Peyer's patch (tissue), 4 donors: Measurements from ENCODE around the gene RAB6A. TPM values are rescaled to one million over a fixed set of nuclear protein-coding genes. Genes with fewer than 3 reads are reported as not detected.

ENCODE experiments used
- DNase-seq, 3 donors: peaks; one replicate each; pipeline ENCODE4 v3.0.0-alpha.2; 2017 to 2019
- H3K27ac ChIP-seq, 4 donors: fragments of 200-600 bp; sonication (generic); one replicate each; pipeline ENCODE4 v1.5.1; 2016 to 2019
- H3K27me3 ChIP-seq, 2 donors: fragments of 200-600 bp; sonication (generic); one replicate each; pipeline ENCODE4 v1.5.1; 2019
- H3K36me3 ChIP-seq, 3 donors: fragments of 200-600 bp; sonication (generic); one replicate each; pipeline ENCODE4 v1.5.1; 2016 to 2019
- H3K4me1 ChIP-seq, 4 donors: fragments of 200-600 bp; sonication (generic); one replicate each; pipeline ENCODE4 v1.5.1; 2016 to 2019
- H3K4me3 ChIP-seq, 4 donors: fragments of 200-600 bp; sonication (generic); 1 replicate in 3 of 4; 2 replicates in 1 of 4; pipeline ENCODE4 v1.5.1; 2016 to 2019; ENCODE audit warnings: mild to moderate bottlenecking in 1 of 4
- H3K9me3 ChIP-seq, 4 donors: fragments of 200-600 bp; sonication (generic); one replicate each; pipeline ENCODE4 v1.5.1; 2016 to 2019; ENCODE audit warnings: mild to moderate bottlenecking in 1 of 4
- POLR2A ChIP-seq, 2 donors: fragments of 450-650 bp; IDR thresholded peaks; one replicate each; pipeline ENCODE4 v1.5.1; 2017; ENCODE audit warnings: antibody characterized with exemption in 2 of 2, mild to moderate bottlenecking in 2 of 2, moderate library complexity in 2 of 2
- total RNA-seq, 4 donors: library from RNA; depleted of rRNA; stranded (reverse); fragments of >200 nt; gene quantifications; one replicate each; pipeline ENCODE4 v1.1.0, GENCODE V29; 2016
- TF ChIP-seq, protein P1 (sequence below), 6 experiments: fragments of 450-650 bp in 4 of 6; fragments of 200-600 bp in 2 of 6; sonication (generic) in 1 of 6; IDR thresholded peaks; one replicate each; pipeline ENCODE4 v1.5.1; 2017 to 2019; ENCODE audit warnings: antibody characterized with exemption in 6 of 6, mild to moderate bottlenecking in 3 of 6, moderate library complexity in 1 of 6

The RAB6A gene
- total RNA-seq, 4 donors from 2014 or later, result 76.7 to 198 (median 182) TPM

DNA sequence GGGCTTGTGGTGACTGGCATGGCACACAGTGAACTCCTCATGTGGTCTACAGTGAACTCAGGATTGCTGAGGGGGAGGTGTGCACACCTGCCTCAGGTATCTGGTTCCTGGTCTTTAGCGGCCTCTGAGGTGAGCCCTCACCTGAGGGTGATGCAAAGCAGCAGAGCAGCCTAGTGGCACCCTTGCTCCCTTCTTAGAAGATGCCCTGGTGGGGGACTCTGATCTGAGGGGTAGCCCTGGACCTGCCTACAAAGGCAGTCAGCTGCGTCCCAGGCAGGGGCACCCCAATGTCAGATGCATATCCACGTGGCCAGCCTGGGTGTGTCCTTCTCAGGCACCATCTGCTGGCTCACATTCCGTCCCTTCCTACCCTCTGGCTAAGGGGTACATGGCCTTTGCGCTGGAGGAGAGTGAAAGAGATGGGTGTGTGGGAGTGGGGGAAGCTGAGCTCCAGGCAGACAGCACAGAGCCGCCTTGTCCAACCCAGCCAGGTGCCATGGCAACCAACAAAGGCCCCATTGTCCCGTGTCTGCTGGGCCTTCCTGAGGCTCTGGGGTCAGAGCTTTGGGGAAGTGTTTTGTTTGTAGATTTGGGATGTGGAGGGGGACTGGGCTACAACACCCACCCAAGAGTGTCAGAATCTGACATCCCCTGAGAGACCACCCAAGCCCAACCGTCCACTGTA is 108.7 kb downstream of the RAB6A start:
- H3K27ac ChIP-seq, result no peak overlapping the region
- H3K36me3 ChIP-seq, result no peaks in the 10 kb centered on the region
- H3K27me3 ChIP-seq, result no peaks in the 10 kb centered on the region
- TF ChIP-seq POLR2A (IDR thresholded peaks at IDR 0.05), result no peak
- TF ChIP-seq, protein P1, sequence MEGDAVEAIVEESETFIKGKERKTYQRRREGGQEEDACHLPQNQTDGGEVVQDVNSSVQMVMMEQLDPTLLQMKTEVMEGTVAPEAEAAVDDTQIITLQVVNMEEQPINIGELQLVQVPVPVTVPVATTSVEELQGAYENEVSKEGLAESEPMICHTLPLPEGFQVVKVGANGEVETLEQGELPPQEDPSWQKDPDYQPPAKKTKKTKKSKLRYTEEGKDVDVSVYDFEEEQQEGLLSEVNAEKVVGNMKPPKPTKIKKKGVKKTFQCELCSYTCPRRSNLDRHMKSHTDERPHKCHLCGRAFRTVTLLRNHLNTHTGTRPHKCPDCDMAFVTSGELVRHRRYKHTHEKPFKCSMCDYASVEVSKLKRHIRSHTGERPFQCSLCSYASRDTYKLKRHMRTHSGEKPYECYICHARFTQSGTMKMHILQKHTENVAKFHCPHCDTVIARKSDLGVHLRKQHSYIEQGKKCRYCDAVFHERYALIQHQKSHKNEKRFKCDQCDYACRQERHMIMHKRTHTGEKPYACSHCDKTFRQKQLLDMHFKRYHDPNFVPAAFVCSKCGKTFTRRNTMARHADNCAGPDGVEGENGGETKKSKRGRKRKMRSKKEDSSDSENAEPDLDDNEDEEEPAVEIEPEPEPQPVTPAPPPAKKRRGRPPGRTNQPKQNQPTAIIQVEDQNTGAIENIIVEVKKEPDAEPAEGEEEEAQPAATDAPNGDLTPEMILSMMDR (IDR thresholded peaks at IDR 0.05), result no peak
- no peak overlapping the region for H3K4me3 ChIP-seq
- peak in 1 of 3 donors; percentile 47 for DNase-seq
- no peaks in the 10 kb centered on the region for H3K9me3 ChIP-seq
- H3K4me1 ChIP-seq, result no peaks in the 10 kb centered on the region

DNA sequence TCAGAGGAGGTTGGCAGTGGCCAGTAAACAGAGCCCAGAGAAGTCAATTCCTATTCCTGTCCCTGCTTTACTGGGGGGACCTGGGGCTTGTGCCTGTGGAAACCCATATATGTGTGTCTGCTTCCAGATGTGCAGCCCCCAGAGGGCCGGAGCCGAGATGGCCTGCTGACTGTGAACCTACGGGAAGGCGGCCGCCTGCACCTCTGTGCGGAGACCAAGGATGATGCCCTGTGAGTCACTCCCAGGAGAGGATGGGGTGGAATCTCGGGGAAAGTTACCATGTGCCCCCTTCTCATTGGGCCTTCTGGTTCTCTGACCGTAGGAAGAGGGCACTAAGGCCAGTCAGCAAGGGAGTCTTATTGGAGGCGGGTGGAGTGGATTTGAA is 109.2 kb downstream of the RAB6A start:
- DNase-seq, result no peak
- no peak overlapping the region for H3K27ac ChIP-seq
- no peaks in the 10 kb centered on the region for H3K4me1 ChIP-seq
- TF ChIP-seq, protein P1 (IDR thresholded peaks at IDR 0.05), result no peak
- H3K9me3 ChIP-seq, result no peaks in the 10 kb centered on the region
- H3K27me3 ChIP-seq, result no peaks in the 10 kb centered on the region
- H3K4me3 ChIP-seq, result no peak overlapping the region
- H3K36me3 ChIP-seq, result no peaks in the 10 kb centered on the region

DNA sequence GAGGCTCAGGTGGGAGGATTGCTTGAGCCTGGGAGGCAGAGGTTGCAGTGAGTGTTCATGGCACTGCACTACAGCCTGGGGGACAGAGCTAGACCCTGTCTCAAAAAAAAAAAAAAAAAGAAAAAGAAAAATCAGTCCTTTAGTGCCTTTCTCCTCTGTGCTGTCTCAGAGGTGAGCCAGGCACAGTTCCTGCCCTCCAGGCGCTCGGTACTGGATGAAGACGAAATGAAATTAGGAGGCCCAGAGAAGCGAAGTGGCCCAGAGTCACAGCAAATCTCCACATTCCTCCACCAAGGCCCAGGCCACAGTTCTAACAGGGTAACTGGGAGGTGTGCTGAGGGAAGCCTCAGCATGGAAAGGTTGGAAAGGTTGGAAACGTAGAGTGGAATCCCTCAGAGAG is 109.6 kb downstream of the RAB6A start:
- DNase-seq, result no peak
- no peak overlapping the region for H3K4me3 ChIP-seq
- no peaks in the 10 kb centered on the region for H3K4me1 ChIP-seq
- H3K9me3 ChIP-seq, result no peaks in the 10 kb centered on the region
- TF ChIP-seq POLR2A (IDR thresholded peaks at IDR 0.05), result no peak
- TF ChIP-seq, protein P1 (IDR thresholded peaks at IDR 0.05), result no peak
- H3K27ac ChIP-seq, result no peak overlapping the region
- no peaks in the 10 kb centered on the region for H3K36me3 ChIP-seq
- H3K27me3 ChIP-seq, result no peaks in the 10 kb centered on the region

DNA sequence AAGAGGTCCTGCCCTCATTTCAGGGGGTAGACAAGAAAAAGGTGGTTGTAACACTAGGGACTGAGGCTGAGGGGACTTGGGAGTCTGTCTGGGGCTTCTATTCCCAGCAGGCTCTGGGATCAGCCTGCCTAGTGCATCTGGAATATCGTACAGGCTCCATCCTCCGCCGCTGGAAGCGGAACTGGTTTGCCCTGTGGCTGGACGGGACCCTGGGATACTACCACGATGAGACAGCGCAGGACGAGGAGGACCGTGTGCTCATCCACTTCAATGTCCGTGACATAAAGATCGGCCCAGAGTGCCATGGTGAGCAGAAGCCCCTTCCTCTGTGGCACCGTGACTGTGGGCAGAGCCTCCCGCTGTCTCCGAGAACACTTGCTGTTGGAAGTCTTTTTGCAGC is 110.5 kb downstream of the RAB6A start:
- Histone ChIP-seq H3K36me3 (no peaks in the 10 kb centered on the region), H3K4me1 (no peaks in the 10 kb centered on the region), H3K4me3 (no peak overlapping the region), H3K9me3 (no peaks in the 10 kb centered on the region), H3K27me3 (no peaks in the 10 kb centered on the region), H3K27ac (no peak overlapping the region)
- no peak for DNase-seq
- TF ChIP-seq POLR2A (IDR thresholded peaks at IDR 0.05), result no peak
- TF ChIP-seq, protein P1 (IDR thresholded peaks at IDR 0.05), result no peak

DNA sequence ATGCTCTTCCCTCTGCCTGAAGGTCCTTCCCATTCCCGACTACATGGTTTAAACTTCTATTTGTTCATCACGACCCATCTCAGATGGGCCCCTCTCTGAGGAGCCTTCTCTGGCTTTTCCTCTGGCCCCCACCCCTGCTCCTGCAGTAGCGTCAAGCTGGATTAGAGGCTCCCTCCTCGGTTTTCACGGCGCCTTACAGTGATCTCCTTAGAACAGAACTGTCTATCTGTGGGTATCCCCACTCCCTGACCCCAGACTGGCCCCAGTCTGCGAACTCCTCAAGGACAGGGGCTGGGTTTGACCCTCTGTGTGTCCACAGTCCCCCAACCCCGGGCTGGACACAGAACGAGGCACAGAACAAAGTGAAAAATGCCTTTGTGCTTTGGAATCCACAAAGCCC is 111.7 kb downstream of the RAB6A start:
- no peak for DNase-seq
- H3K4me1 ChIP-seq, result no peaks in the 10 kb centered on the region
- TF ChIP-seq POLR2A (IDR thresholded peaks at IDR 0.05), result no peak
- TF ChIP-seq, protein P1 (IDR thresholded peaks at IDR 0.05), result no peak
- H3K36me3 ChIP-seq, result no peaks in the 10 kb centered on the region
- H3K27me3 ChIP-seq, result no peaks in the 10 kb centered on the region
- H3K27ac ChIP-seq, result no peak overlapping the region
- H3K4me3 ChIP-seq, result no peak overlapping the region
- no peaks in the 10 kb centered on the region for H3K9me3 ChIP-seq
